WTC11 (cell line): ENCODE data around the gene TECR. TPM values are rescaled to one million over a fixed set of nuclear protein-coding genes. Genes with fewer than 3 reads are reported as not detected.

Experiments used
- ATAC-seq: fragments of 200-7000 bp; cut with Tn5 transposase; 2 replicates; pipeline ENCODE4 v1.10.0; 2021; ENCODE audit warnings: mild to moderate bottlenecking, moderate library complexity
- CTCF ChIA-PET: fragments of 300-600 bp; sonication (Branson Sonifier 250); formaldehyde crosslinking; loops from one replicate; lab custom pipeline; 2021; ENCODE audit warnings: antibody characterized with exemption; lab: Charles Lee
- POLR2A ChIA-PET: fragments of 350-600 bp; sonication (Branson Sonifier 250); formaldehyde crosslinking; loops from one replicate; lab custom pipeline; 2021; ENCODE audit warnings: antibody characterized with exemption; lab: Charles Lee
- DNase-seq: peaks from one replicate; pipeline ENCODE4 v3.0.0; 2021; ENCODE audit warnings: low spot score
- H3K27ac Mint-ChIP-seq: 2 replicates; pipeline ENCODE4 v1.8.0; 2021; ENCODE audit warnings: mixed read lengths
- H3K27me3 Mint-ChIP-seq: 2 replicates; pipeline ENCODE4 v1.8.0; 2021; ENCODE audit warnings: low read depth, mild to moderate bottlenecking, moderate library complexity, mixed read lengths
- H3K36me3 Mint-ChIP-seq: 2 replicates; pipeline ENCODE4 v1.8.0; 2021; ENCODE audit warnings: mixed read lengths
- H3K4me1 Mint-ChIP-seq: 2 replicates; pipeline ENCODE4 v1.8.0; 2022; ENCODE audit warnings: mixed read lengths
- H3K4me3 Mint-ChIP-seq: 2 replicates; pipeline ENCODE4 v1.8.0; 2021; ENCODE audit warnings: mild to moderate bottlenecking, moderate library complexity, mixed read lengths
- H3K9me3 Mint-ChIP-seq: 2 replicates; pipeline ENCODE4 v1.8.0; 2021; ENCODE audit warnings: mixed read lengths
- ATF2 ChIP-seq: sonication (generic); formaldehyde crosslinking; IDR thresholded peaks from 2 replicates; pipeline ENCODE4 v1.8.1; 2022; ENCODE audit warnings: low read depth, missing genetic modification reagents, borderline replicate concordance
- ATF6 ChIP-seq: sonication (generic); formaldehyde crosslinking; IDR thresholded peaks from 2 replicates; pipeline ENCODE4 v1.8.1; 2023; ENCODE audit warnings: mild to moderate bottlenecking, missing genetic modification reagents
- CBFB ChIP-seq: sonication (generic); formaldehyde crosslinking; IDR thresholded peaks from 2 replicates; pipeline ENCODE4 v1.8.1; 2022; ENCODE audit warnings: mild to moderate bottlenecking, low read depth, missing genetic modification reagents
- CTCF ChIP-seq: fragments of 200-600 bp; IDR thresholded peaks from 2 replicates; pipeline ENCODE4 v1.8.0; 2022; ENCODE audit warnings: antibody characterized with exemption
- E2F5 ChIP-seq: sonication (generic); formaldehyde crosslinking; IDR thresholded peaks from 2 replicates; pipeline ENCODE4 v1.8.1; 2022; ENCODE audit warnings: mild to moderate bottlenecking, moderate library complexity, missing genetic modification reagents
- ELF4 ChIP-seq: sonication (generic); formaldehyde crosslinking; IDR thresholded peaks from 2 replicates; pipeline ENCODE4 v1.8.1; 2022; ENCODE audit warnings: low read depth, mild to moderate bottlenecking, moderate library complexity, missing genetic modification reagents
- FOXP4 ChIP-seq: sonication (generic); formaldehyde crosslinking; IDR thresholded peaks from 2 replicates; pipeline ENCODE4 v1.8.0; 2022; ENCODE audit warnings: mild to moderate bottlenecking, missing genetic modification reagents
- GTF2I ChIP-seq: fragments of 250-450 bp; sonication (Bioruptor Pico); conservative IDR thresholded peaks from 2 replicates; pipeline ENCODE4 v1.4.0; 2021; ENCODE audit warnings: mild to moderate bottlenecking
- IRF1 ChIP-seq: sonication (generic); formaldehyde crosslinking; IDR thresholded peaks from 2 replicates; pipeline ENCODE4 v1.8.0; 2023; ENCODE audit warnings: missing genetic modification reagents
- JAZF1 ChIP-seq: fragments of 250-450 bp; sonication (Bioruptor Pico); IDR thresholded peaks from 2 replicates; pipeline ENCODE4 v1.9.0; 2021; ENCODE audit warnings: moderate library complexity, mild to moderate bottlenecking, inconsistent platforms
- KAT7 ChIP-seq: sonication (generic); formaldehyde crosslinking; IDR thresholded peaks from 2 replicates; pipeline ENCODE4 v1.8.1; 2023; ENCODE audit warnings: missing genetic modification reagents, mild to moderate bottlenecking, borderline replicate concordance
- MXD4 ChIP-seq: fragments of 250-450 bp; sonication (Bioruptor Pico); IDR thresholded peaks from 2 replicates; pipeline ENCODE4 v1.8.0; 2021; ENCODE audit warnings: mild to moderate bottlenecking, moderate library complexity, borderline replicate concordance
- PRRX2 ChIP-seq: fragments of 250-450 bp; sonication (Bioruptor Pico); IDR thresholded peaks from 2 replicates; pipeline ENCODE4 v1.8.0; 2021; ENCODE audit warnings: mild to moderate bottlenecking
- RORB ChIP-seq: fragments of 250-450 bp; sonication (Bioruptor Pico); IDR thresholded peaks from 2 replicates; pipeline ENCODE4 v1.9.0; 2021; ENCODE audit warnings: mild to moderate bottlenecking
- SMAD4 ChIP-seq: sonication (generic); formaldehyde crosslinking; IDR thresholded peaks from 2 replicates; pipeline ENCODE4 v1.8.0; 2022; ENCODE audit warnings: mild to moderate bottlenecking, missing genetic modification reagents
- TP53 ChIP-seq: sonication (generic); formaldehyde crosslinking; IDR thresholded peaks from 2 replicates; pipeline ENCODE4 v1.8.1; 2023; ENCODE audit warnings: mild to moderate bottlenecking, missing genetic modification reagents
- ZBTB21 ChIP-seq: sonication (generic); formaldehyde crosslinking; IDR thresholded peaks from 2 replicates; pipeline ENCODE4 v1.8.1; 2023; ENCODE audit warnings: mild to moderate bottlenecking, missing genetic modification reagents, borderline replicate concordance
- ZMAT4 ChIP-seq: fragments of 250-450 bp; sonication (Bioruptor Pico); IDR thresholded peaks from 2 replicates; pipeline ENCODE4 v1.9.0; 2021; ENCODE audit warnings: mild to moderate bottlenecking
- ZNF219 ChIP-seq: sonication (generic); formaldehyde crosslinking; IDR thresholded peaks from 2 replicates; pipeline ENCODE4 v1.8.0; 2023; ENCODE audit warnings: missing genetic modification reagents, mild to moderate bottlenecking, borderline replicate concordance
- ZNF416 ChIP-seq: fragments of 250-450 bp; sonication (Bioruptor Pico); IDR thresholded peaks from 2 replicates; pipeline ENCODE4 v1.9.0; 2021; ENCODE audit warnings: mild to moderate bottlenecking, inconsistent platforms
- ZNF532 ChIP-seq: fragments of 250-450 bp; sonication (Bioruptor Pico); IDR thresholded peaks from 2 replicates; pipeline ENCODE4 v1.9.0; 2021; ENCODE audit warnings: mild to moderate bottlenecking, borderline replicate concordance
- ZSCAN18 ChIP-seq: fragments of 250-450 bp; sonication (Bioruptor Pico); IDR thresholded peaks from 2 replicates; pipeline ENCODE4 v2.1.2; 2022; ENCODE audit warnings: mild to moderate bottlenecking, moderate library complexity
- total RNA-seq: library from RNA; stranded (reverse); gene quantifications from 3 replicates; pipeline ENCODE4 v1.2.3, GENCODE V29; 2021

TECR gene
- total RNA-seq, 1 experiment from 2014 or later: 161 TPM

- H3K9me3 Mint-ChIP-seq: no peaks in the 10 kb centered on the region
- TF ChIP-seq KAT7 (CRISPR knock-in tag): no peak
- TF ChIP-seq ZBTB21 (CRISPR knock-in tag): no peak
- TF ChIP-seq CTCF: peak; percentile 98
- TF ChIP-seq SMAD4 (CRISPR knock-in tag): no peak
- no peak for TF ChIP-seq ATF2 (CRISPR knock-in tag)
- no peak for TF ChIP-seq ZNF532
- TF ChIP-seq MXD4: no peak
- TF ChIP-seq FOXP4 (CRISPR knock-in tag): peak; percentile 81; the same call in 1 of the 2 replicates
- TF ChIP-seq E2F5 (CRISPR knock-in tag): no peak
- no peak for TF ChIP-seq ZSCAN18 (CRISPR knock-in tag)
- TF ChIP-seq ZMAT4 (CRISPR knock-in tag): no peak
- no peak for TF ChIP-seq RORB (CRISPR knock-in tag)
- TF ChIP-seq ATF6: no peak
- no peak for TF ChIP-seq GTF2I
- TF ChIP-seq PRRX2 (CRISPR knock-in tag): no peak
- TF ChIP-seq JAZF1 (CRISPR knock-in tag): no peak
- TF ChIP-seq TP53 (CRISPR knock-in tag): no peak
- no peak for TF ChIP-seq IRF1
- TF ChIP-seq CBFB (CRISPR knock-in tag): no peak
- TF ChIP-seq ZNF416 (CRISPR knock-in tag): no peak
- no peak for TF ChIP-seq ZNF219
- no peak for TF ChIP-seq ELF4 (CRISPR knock-in tag)
These were observed 49.3 kb upstream of the TECR start for GRCh38 chr19:14479975-14480699.

More at GRCh38 chr19:14479975-14480699, 49.3 kb upstream of the TECR start:
- no peaks in the 10 kb centered on the region for H3K27me3 Mint-ChIP-seq
- peaks cover 14% of the 10 kb centered on the region for H3K36me3 Mint-ChIP-seq
- CTCF ChIA-PET: interaction anchor here (0.6 to 4.7 kb wide), 62 partner anchors 8 to 1595 kb away, joined by 3 to 48 read pairs (median 4); partner anchors contain the start of genes ASF1B, C19orf67, DDX39A and DNAJB1
- H3K27ac Mint-ChIP-seq: no peak overlapping the region
- H3K4me3 Mint-ChIP-seq: no peak overlapping the region
- peak; percentile 94 for DNase-seq
- peaks cover 11% of the 10 kb centered on the region for H3K4me1 Mint-ChIP-seq
- POLR2A ChIA-PET: interaction anchor here (0.5 to 1.0 kb wide), 2 partner anchors 16 to 51 kb away, joined by 3 read pairs; partner anchors contain the start of gene GIPC1
- ATAC-seq: peak; percentile 85
